Measurements from ENCODE around the gene BID.

GRCh38 chr22:17818649-17819048 is 44.4 kb upstream of the BID start:
- TF ChIP-seq POLR2AphosphoS5 (IDR thresholded peaks at IDR 0.05; ENCODE audit: low read depth, low read length): no peak
- TF ChIP-seq REST (IDR thresholded peaks at IDR 0.05; ENCODE audit: insufficient read depth in 1 of 2, low read depth in 2 of 2, low read length in 2 of 2): no peak
- no peak for TF ChIP-seq TAF1 (IDR thresholded peaks at IDR 0.05; ENCODE audit: borderline replicate concordance, insufficient read depth, low read length)
